Measurements from ENCODE around the gene SLC26A4.

GRCh38 chr7:107628461-107629064, 32.1 kb upstream of the SLC26A4 start:
- TF ChIP-seq, protein P1, sequence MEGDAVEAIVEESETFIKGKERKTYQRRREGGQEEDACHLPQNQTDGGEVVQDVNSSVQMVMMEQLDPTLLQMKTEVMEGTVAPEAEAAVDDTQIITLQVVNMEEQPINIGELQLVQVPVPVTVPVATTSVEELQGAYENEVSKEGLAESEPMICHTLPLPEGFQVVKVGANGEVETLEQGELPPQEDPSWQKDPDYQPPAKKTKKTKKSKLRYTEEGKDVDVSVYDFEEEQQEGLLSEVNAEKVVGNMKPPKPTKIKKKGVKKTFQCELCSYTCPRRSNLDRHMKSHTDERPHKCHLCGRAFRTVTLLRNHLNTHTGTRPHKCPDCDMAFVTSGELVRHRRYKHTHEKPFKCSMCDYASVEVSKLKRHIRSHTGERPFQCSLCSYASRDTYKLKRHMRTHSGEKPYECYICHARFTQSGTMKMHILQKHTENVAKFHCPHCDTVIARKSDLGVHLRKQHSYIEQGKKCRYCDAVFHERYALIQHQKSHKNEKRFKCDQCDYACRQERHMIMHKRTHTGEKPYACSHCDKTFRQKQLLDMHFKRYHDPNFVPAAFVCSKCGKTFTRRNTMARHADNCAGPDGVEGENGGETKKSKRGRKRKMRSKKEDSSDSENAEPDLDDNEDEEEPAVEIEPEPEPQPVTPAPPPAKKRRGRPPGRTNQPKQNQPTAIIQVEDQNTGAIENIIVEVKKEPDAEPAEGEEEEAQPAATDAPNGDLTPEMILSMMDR (IDR thresholded peaks at IDR 0.05; ENCODE audit: insufficient read depth, low read depth, low read length): no peak
- no peak for TF ChIP-seq EZH2 (IDR thresholded peaks at IDR 0.05; ENCODE audit: insufficient read depth, low read length)

Data from astrocyte (in vitro differentiated cells and primary cell).